NT2/D1 (cell line): ENCODE data around the gene ZNF496.

Source experiments
- SUZ12 ChIP-seq: IDR thresholded peaks from 2 replicates; pipeline ENCODE4 v1.6.1; 2011; ENCODE audit not compliant: insufficient read length, insufficient read depth; ENCODE audit errors: extremely low read depth
- YY1 ChIP-seq: IDR thresholded peaks from 2 replicates; pipeline ENCODE4 v1.6.1; 2011; ENCODE audit not compliant: insufficient read length, insufficient read depth

DNA sequence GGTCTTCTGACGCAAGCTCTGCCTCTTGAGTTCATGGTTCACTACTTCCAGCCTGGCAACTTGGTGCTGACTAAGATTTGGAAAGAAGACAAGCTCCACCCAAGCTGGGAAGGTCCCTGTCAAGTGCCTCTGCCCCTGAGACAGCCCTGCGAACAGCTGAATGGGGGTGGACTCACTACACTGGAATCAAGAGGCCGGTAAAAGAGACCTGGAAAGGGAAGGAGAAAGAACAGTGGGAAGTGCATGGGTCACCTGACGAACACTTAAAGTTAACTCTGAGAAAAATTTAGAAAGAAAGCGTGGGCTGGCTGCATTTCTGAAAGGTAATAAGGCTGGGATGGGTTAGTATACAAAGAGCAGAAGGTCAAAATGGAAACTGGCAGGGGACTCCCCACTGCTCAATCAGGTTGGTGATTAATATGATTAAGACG, 26.1 kb upstream of the ZNF496 start:
- TF ChIP-seq YY1 (no peak), SUZ12 (no peak)
